A172 (cell line): ENCODE measurements around the gene ZFR2. TPM values are rescaled to one million over a fixed set of nuclear protein-coding genes. Genes with fewer than 3 reads are reported as not detected.
"Not testable (repeated sequence)": the region's sequence is repeated elsewhere in the genome, so short reads cannot be mapped to it uniquely, and the experiment has no call there.

ENCODE experiments used
- DNase-seq: peaks from one replicate; pipeline ENCODE4 v3.0.0-alpha.2; 2015; ENCODE audit warnings: low spot score
- total RNA-seq: library from RNA; depleted of rRNA; stranded (reverse); fragments of >200 nt; shearing (Covaris generic); gene quantifications from 2 replicates; pipeline ENCODE4 v1.2.3, GENCODE V29; 2014

The ZFR2 gene
- total RNA-seq, 1 experiment from 2014 or later, result not detected

DNA sequence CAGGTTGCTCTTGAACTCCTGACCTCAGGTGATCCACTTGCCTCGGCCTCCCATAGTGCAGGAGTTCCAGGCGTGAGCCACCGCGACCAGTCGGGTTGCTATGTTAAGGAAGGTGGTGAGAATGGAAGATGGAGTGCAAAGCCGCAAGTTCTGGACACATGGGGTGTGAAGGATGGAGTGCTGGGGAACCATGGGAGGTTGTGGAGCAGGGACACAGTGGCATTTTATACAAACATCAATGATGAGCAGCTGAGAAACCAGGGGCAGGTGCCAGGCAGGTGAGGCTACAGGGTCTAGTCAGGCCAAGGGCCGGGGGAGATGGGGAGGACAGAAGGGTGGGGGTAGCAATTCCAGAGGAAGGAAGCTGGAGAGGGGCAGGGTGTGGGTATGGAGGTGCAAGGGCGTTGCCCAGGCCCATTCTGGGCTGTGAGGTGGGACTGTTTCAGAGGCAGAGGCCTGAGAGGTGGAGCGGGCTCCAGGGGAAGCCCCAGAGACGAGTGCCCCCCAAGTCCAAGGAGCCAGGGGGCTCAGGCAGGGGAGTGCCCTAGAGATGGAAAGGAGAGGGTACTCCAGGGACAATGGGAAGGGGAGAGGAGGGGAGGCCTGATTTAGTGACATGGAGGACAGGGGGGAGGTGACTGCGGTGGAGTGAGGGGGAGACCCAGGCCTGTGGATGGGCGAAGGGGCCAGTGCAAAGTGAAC lies 94.9 kb downstream of the ZFR2 start:
- no peak for DNase-seq

DNA sequence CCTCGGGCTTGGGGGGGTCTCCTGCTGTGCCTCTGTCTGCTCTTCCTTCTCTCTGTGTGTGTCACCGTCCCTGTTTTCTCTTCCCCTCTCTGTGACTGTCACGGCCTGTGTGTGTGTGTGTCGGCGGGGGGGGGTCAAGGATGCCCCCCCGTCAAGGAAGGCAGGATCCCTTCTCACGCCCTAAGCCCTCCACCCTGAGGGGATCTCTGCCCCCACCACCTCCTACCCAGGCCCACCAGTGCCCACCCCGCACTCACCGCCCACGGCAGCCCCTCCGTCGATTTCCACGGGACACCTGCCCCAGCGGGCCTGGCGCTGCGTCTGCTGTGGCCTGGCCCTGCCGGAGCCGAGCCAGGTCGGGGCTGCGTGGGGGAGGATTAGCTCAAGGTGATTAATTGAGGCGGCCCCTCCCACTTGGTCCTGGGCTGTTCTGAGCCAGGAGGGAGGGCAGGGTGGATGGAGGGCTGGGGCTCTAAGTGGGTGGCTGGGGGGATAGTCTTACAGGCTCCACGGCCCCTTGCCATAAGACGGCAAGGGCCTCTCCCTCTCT lies 96.9 kb downstream of the ZFR2 start, which contains the start of gene RAX2:
Gene RAX2, minus strand, starts transcription at position 323 of the 550 bp plus-strand sequence. CDS start 486 bp downstream, outside the sequence.
- DNase-seq, result no peak

DNA sequence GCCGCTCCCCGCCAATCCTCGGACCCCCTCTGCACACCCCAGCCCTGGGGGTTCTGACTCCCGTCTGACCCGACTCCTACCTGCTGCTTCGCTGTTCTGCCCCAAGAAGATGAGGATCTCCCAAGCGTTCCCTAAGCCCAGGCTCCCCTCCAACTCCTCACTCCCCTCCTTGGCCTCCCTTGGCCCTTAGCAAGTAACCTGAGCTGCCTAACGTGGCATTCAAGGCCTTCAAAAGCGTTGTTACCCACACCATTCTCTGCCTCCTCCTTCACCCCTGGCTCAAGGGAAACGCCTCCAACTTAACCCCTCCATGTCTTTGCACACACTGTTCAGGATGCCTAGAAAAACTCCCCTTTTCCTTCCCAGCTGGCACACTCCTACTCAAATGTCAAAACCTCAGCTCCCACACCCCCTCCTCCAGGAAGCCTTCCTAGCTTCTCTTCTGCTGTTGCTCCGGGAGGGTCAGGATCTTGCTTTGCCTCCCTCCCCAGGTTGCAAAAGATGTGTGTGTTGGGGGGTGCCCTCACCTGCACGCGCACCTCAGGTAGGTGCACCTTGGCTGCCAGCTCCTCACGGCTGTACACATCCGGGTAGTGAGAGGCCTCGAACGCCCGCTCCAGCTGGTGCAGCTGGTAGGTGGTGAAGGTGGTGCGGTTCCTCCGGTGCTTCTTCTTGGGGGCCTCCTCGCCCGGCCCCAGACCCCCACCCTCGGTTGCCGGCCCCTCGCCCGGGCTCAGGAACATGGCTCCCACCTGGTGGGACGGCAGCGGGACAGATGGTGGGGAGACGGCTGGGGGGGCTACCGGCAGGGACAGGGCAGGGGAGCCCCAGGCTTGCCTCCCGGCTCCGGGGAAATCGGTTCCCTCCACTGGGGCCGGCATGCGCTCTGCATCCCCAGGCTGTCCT lies 97.6 kb downstream of the ZFR2 start:
- DNase-seq, result no peak

DNA sequence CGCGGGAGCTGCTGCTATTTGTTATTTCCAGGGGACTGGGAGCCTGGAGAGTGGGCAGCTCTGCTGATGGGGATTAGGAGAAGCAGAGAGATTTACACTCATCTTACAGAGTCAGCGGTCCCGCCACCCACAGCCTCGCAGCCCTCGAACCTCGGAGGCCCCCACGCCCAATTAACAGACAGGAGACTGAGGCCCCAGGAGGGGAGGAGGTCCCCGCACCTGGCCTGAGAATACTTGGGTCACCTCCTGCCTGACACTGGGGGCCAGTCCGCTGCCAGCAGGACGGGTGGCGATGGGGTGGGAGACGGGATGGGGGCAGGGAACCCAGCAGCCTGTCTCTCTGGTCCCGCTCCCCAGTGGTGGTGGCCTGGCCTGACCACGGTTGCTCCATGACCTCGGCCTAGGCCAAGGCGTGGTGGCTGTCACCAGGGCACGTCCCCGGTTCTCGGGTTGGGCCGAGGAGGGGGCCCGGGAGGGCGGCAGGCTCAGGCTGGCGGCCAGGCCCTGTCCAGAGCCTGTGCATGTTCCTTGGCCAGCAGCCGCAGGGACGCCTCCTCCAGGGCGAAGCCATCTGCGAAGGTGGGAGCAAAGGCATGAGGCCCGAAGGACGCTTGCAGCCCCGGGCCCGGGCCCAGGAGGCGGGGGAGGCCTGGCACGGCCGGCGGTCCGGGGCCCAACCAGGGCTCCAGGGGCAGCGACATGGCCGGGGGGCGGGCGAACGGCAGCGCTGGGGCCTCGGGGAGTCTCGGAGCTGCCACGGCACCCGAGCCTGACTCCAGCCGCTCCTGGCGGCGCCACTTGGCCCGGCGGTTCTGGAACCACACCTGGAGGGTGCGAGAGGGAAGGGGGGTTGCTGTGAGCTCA lies 98.5 kb downstream of the ZFR2 start:
- no peak for DNase-seq

DNA sequence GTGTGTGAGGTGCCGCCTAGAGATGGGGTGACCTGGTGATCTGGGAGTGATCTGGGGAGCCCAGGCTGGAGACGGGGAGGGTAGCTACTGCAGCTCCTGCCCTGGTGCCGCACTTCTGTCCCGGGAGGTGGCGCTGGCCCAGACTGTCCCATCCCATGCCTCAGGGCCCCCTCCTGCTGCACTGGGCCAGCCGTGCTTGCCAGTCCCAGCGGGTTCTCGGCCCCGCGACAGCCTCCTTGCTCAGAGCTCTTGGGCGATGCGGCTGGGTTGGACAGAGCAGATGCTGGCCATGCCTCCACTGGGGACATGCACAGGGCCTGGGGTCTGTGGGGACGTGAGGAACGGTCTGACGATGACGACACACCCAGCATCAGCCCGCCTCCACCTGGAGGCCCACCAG lies 99.3 kb downstream of the ZFR2 start:
- no peak for DNase-seq

DNA sequence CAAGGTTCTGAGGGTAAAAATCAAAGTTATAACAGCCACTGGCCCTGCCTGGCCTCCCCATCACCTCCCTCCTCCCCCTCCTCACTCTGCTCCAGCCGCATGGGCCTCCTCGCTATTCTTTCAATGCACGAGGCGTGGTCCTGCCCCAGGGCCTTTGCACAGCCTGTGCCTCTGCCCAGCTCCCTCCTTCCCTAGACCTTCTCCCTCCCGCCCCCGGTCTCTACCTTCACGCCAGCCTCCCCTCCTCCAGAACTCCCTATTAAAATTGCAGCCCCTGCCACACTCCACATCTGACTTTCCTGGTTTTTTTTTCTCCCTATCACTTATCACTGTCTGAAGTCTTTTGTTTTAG lies 100.1 kb downstream of the ZFR2 start:
- DNase-seq, result no peak

DNA sequence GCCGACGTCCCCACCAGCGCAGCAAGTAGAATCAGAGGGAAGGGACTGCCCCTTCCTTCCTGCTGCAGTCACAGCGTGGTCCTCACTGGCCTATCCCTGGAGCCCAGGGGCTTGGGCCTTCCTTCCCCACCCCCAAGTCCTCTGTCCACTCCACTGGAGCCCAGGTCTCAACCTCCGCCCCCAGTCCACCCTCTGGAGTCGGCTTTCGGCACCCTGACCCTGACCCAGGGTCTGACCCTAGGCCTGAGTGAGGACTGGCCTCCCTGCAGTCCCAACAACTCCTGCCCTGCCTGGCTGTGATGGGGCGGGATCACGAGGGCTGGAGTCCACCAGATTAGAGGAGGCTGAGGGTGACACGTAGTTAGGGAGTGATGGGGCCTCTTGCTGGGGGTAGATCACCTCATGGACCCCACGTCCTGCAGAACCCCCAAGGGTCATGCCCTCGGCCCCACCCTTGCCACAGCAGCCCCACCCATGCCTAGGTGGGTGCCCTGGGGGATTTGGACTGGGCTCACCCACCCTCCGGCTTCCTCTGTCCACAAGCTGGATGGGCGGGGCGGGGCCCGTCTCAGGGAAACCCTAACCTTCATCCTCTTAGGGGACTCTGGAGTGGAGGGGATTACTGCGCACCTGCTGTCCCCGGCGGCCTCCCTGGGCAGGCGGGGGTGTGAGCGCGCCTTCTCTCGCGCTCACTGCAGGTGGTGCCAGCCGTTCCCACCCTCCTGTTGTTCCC lies 100.7 kb downstream of the ZFR2 start:
- no peak for DNase-seq

DNA sequence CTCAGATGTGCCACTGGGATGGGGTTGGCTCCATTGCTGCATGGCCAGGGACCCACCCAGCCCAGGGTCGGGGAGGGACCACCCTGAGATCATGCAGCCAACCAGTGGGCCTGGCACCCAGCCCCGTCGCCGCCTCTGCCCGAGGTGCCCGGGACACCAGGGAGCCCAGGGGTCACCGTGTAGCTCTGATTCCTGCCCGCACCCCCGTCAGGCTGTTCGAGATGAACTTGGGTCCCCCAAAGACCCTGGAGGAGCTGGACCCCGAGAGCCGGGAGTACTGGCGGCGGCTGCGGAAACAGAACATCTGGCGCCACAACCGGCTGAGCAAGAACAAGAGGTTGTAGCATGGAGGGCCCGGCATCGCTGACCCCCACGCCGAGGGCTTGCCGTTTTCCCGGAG lies 101.8 kb downstream of the ZFR2 start:
- DNase-seq, result no peak

DNA sequence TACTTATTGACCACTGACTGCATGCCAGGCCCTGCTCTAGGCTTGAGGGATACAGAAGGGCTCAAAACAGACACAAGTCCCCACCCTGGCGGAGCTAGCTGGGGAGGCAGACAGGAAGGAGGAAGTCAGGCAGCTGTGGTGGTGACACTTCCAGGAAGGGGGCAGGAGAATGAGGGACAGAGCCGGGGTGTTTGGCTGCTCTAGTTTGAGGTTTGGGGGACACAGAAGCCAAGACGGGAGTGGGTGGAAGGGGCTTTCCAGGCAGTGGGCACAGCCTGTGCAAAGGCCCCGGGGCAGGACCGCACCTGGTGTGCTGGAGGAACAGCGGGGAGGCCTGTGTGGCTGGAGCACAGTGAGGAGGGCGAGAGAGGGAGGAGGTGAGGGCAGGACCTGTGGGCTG lies 102.3 kb downstream of the ZFR2 start:
- DNase-seq, result no peak

DNA sequence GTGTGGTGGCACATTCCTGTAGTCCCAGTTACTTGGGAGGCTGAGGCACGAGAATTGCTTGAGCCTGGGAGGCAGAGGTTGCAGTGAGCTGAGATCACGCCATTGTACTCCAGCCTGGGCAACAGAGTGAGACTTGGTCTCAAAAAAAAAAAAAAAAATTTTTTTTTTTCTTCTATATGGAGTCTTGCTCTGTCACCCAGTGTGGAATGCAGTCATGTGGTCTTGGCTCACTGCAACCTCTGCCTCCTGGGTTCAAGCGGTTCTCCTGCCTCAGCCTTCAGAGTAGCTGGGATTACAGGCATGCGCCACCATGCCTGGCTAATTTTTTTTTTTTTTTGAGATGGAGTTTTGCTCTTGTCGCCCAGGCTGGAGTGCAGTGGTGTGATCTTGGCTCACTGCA lies 103.1 kb downstream of the ZFR2 start:
- not testable (repeated sequence) for DNase-seq

DNA sequence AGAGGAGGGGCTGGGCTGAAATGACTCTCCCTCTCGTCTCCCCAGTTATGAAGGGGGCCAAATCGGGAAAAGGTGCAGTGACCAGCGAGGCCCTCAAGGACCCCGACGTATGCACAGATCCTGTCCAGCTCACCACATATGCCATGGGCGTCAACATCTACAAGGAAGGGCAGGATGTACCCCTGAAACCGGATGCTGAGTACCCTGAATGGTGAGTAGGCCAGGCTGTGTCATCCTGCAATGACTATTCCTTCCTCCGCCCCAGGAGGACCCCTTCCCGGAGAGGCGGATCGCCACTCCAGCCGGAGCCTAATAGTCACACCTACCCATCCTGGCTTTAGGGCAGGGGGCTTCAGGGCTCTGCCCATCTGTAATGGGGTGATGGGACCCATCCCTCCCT lies 103.7 kb downstream of the ZFR2 start:
- no peak for DNase-seq

DNA sequence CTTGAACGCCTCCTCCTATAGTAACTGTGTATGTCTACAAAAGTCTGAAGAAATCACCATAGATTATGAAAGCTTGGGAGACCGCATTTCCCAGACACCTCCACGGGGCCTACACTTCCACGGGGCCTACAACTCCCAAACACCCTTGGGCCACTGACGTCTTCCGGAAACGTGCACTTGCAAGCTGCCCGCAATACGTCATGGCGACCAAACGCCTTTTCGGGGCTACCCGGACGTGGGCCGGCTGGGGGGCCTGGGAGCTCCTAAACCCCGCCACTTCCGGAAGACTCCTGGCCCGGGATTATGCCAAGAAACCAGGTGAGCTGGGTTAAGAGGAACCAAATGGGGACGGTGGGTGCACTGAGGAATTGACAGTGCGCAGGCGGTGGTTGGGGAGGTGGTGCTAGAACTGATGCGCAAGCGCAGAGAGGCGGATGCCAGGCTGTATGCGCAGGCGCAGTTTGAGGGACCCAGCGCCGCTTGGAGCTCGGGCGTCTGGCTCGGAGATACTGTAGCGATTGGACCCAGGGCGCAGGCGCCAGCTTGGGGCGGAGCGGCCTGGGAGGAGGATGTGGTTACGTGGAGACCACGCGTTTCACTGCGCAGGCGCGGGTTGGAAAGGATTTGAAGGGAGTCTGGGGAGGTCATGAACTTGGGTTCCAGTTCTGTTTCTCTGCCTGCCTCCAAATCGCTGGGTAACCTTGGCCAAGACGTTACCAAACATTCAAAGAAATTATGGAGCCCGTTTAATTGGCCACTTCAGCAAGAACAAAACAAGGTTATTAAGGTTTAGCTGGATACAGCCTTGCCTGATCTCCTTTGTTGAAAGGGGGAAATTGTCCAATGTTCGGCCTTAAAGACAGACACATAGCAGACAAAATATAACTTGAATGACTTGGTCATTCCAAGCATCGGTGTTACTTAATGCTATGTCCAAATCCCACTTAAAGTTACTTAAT lies 106.1 kb downstream of the ZFR2 start, which contains the start of gene MRPL54:
Gene MRPL54, plus strand, starts transcription at position 182 of the 959 bp plus-strand sequence. Its CDS starts 19 bp downstream, at position 201.
- peak; percentile 99 for DNase-seq

DNA sequence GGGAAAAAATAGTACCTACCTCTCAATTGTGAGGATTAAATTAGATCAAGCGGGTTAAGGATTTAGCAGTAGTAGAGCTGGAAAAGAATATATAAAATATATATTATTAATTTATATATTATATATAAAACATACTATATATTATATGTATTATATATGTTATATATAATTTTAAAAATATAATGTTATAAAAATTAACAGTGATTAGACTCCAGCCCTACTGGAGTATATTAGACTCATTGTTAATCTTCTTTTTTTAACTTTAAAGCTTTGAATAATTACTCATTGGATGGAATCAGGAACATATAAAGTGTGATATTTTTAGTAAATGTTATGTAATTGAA lies 106.7 kb downstream of the ZFR2 start:
- DNase-seq, result no peak

DNA sequence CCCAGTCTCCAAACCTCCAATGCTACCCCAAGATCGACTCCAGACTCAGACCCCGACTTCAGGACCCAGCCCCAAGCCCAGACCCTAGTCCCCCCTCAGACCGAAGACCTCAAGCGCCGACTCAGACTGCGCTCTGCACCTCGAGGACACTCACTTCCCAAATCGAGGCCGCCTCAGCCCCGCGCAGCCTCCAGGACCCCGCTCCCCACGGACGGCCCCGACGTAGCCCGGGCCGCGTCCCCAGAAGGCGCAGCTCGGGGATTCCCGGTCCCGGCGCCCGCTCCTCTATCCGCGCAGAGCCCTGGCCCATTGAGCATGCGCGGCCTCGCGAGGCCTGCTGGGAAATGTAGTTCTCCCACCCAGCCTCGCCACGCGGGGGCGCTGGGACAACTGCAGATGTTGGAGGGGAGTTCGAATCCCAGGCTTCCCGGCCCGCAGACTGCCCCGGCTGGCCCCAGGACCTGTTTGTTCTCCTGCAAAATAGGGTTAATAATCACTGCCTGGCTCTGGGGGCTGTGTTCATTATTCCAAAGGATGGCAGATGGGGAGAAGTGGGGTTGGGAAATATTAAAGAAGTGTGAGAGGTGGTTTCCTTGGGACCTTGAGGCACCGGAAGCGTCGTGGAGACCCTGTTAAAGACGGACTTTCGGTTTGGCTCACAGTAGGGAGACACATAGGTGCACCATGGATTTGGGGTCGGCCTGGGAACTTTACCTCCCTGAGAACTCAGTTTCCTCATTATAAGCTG lies 107.3 kb downstream of the ZFR2 start, which contains the start of gene APBA3:
Gene APBA3, minus strand, starts transcription at position 311 of the 748 bp plus-strand sequence. CDS start 1,428 bp downstream, outside the sequence.
- DNase-seq, result peak; percentile 85

DNA sequence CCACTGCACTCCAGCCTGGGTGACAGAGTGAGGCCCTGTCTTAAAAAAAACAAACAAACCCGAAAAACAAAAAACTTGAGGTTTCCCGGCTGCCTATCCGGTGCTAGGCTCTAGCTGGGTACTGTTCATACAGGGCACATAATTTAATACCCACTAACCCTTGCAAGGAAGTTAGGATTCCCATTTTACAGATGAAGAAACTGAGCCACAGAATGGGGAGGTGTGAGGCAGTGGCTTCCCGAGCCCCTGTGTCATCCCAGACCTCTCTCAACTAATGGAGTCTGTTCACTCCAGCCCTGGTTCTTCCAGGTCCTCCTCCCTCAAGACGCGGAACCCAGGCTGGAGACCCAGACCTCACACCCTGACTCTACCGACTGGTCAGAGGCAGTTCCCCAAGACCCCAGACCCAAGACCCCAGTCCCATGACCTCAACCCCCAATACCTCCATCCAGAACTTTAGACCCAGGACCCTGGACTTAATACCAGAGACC lies 107.9 kb downstream of the ZFR2 start:
- no peak for DNase-seq

DNA sequence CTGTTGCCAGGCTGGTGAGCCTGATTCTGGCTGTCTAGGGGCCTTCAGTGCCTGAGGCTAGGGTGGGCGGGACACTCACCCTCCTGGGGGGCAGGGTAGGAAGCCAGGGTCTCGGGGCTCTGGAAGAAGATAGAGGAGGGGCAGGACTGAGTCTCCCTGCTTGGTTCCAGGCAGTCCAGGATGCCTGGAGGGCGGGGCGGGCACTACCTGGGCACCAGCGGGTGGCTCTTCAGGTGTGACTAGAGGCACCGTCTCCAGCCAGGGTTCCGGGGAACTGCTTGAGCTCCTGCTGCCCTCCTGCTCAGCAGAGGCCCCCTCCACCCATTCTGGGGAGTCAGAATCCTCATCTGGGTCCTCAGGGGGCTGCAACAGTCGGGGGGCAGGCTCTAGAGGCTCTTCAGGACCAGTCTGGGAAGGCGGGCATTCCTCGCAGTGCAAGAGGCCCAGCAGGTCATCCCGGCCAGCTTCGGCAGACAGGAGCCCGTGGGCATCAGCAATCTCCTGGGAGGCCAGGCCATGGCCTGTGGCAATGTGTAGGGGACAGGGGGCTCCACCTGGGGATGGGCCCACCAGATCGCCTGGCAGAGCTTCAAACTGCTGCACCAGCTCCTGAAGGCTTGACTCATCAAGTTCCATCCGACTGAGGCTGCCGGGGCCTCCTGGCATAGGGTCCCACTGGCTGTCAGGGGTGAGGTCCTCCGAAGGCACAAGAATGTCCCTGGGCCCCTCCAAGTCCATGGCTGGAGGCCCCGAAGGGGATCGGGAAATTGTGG lies 109.2 kb downstream of the ZFR2 start:
- DNase-seq, result no peak

DNA sequence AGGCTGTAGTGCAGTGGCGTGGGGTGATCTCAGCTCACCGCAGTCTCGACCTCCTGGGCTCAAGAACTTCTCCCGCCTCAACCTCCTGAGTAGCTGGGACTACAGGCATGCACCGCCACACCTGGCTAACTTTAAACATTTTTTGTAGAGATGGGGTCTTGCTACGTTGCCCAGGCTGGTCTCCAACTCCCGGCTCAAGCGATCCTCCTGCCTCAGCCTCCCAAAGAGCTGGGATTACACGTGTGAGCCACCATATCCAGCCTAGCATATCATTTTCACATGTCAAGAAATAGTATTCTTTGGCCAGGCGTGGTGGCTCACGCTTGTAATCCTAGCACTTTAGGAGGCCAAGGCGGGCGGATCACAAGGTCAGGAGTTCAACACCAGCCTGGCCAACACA lies 110.5 kb downstream of the ZFR2 start:
- DNase-seq, result not testable (repeated sequence)

DNA sequence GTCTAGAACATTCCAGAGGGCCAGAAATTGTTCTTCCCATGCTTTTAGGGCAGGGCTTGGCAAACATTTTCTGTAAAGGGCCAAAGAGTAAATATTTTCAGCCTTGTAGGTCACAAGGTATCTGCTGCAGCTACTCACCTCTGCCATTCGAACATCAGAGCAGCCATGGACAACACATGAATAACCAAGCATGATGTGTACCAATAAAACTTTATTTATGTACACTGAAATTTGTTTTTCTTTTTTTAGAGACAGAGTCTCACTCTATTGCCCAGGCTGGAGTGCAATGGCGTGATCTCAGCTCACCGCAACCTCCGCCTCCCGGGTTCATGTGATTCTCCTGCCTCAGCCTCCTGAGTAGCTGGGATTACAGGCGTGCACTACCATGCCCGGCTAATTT lies 111.1 kb downstream of the ZFR2 start:
- DNase-seq, result not testable (repeated sequence)
